ENCODE results near the gene MAP1S.

- TF ChIP-seq GATA2 (IDR thresholded peaks at IDR 0.05; ENCODE audit: low read depth, low read length) (no peak), GATA3 (IDR thresholded peaks at IDR 0.05; ENCODE audit: low read depth, low read length) (no peak)
Measured at GRCh38 chr19:17761148-17761547, 41.9 kb downstream of the MAP1S start.
